H9 (cell line): ENCODE measurements around the gene LNX2. TPM values are rescaled to one million over a fixed set of nuclear protein-coding genes. Genes with fewer than 3 reads are reported as not detected.

Source experiments
- DNase-seq: peaks from one replicate; pipeline ENCODE4 v3.0.0-alpha.2; 2017
- H2AFZ ChIP-seq: one replicate; pipeline ENCODE4 v1.6.1; 2013; ENCODE audit warnings: mild to moderate bottlenecking, low read length, control low read depth, moderate library complexity
- H2AK5ac ChIP-seq: 2 replicates; pipeline ENCODE4 v1.6.1; 2013; ENCODE audit warnings: low read length, control low read depth, mixed read lengths; ENCODE audit not compliant: insufficient read length
- H2BK120ac ChIP-seq: one replicate; pipeline ENCODE4 v1.6.1; 2013; ENCODE audit warnings: low read depth, mild to moderate bottlenecking, low read length, control low read depth, inconsistent platforms; ENCODE audit not compliant: poor library complexity, severe bottlenecking
- H2BK12ac ChIP-seq: 2 replicates; pipeline ENCODE4 v1.6.1; 2013; ENCODE audit warnings: low read length, control low read depth, mixed read lengths, low read depth; ENCODE audit not compliant: insufficient read length
- H2BK15ac ChIP-seq: 2 replicates; pipeline ENCODE4 v1.6.1; 2013; ENCODE audit warnings: low read depth, low read length, control low read depth
- H2BK20ac ChIP-seq: one replicate; pipeline ENCODE4 v1.6.1; 2013; ENCODE audit warnings: low read depth, mild to moderate bottlenecking, low read length, control low read depth, inconsistent platforms; ENCODE audit not compliant: poor library complexity, severe bottlenecking
- H2BK5ac ChIP-seq: 2 replicates; pipeline ENCODE4 v1.6.1; 2013; ENCODE audit warnings: low read length, control low read depth, mixed read lengths; ENCODE audit not compliant: insufficient read length
- H3K14ac ChIP-seq: 2 replicates; pipeline ENCODE4 v1.6.1; 2013; ENCODE audit warnings: low read length, control low read depth; ENCODE audit not compliant: insufficient read depth
- H3K18ac ChIP-seq: 2 replicates; pipeline ENCODE4 v1.6.1; 2013; ENCODE audit warnings: low read depth, mild to moderate bottlenecking, mixed read lengths, low read length, control low read depth; ENCODE audit not compliant: insufficient read length
- H3K23ac ChIP-seq: 2 replicates; pipeline ENCODE4 v1.6.1; 2013; ENCODE audit warnings: low read length, control low read depth, mixed read lengths, low read depth; ENCODE audit not compliant: insufficient read length
- H3K23me2 ChIP-seq: 2 replicates; pipeline ENCODE4 v1.6.1; 2013; ENCODE audit warnings: low read depth, mild to moderate bottlenecking, mixed read lengths, low read length, control low read depth; ENCODE audit not compliant: insufficient read length, poor library complexity, severe bottlenecking
- H3K27ac ChIP-seq: 2 replicates; pipeline ENCODE4 v1.5.1; 2013; ENCODE audit warnings: low read length, control low read depth, mixed read lengths, low read depth; ENCODE audit not compliant: insufficient read length
- H3K27me3 ChIP-seq: 2 replicates; pipeline ENCODE4 v1.6.1; 2013; ENCODE audit warnings: low read length, control low read depth, inconsistent platforms; ENCODE audit not compliant: insufficient read depth
- H3K4ac ChIP-seq: 2 replicates; pipeline ENCODE4 v1.6.1; 2013; ENCODE audit warnings: low read depth, mild to moderate bottlenecking, control low read depth, inconsistent platforms, low read length, moderate library complexity
- H3K4me1 ChIP-seq: 2 replicates; pipeline ENCODE4 v1.6.1; 2013; ENCODE audit warnings: low read length, control low read depth, inconsistent platforms; ENCODE audit not compliant: insufficient read depth
- H3K4me2 ChIP-seq: 2 replicates; pipeline ENCODE4 v1.6.1; 2013; ENCODE audit warnings: low read length, control low read depth, mixed read lengths; ENCODE audit not compliant: insufficient read length, insufficient read depth
- H3K56ac ChIP-seq: 2 replicates; pipeline ENCODE4 v1.6.1; 2013; ENCODE audit warnings: low read depth, mild to moderate bottlenecking, mixed read lengths, low read length, control low read depth; ENCODE audit not compliant: insufficient read length
- H3K79me1 ChIP-seq: 2 replicates; pipeline ENCODE4 v1.6.1; 2013; ENCODE audit warnings: low read depth, mild to moderate bottlenecking, moderate library complexity, low read length, control low read depth, inconsistent platforms; ENCODE audit not compliant: insufficient read depth, poor library complexity, severe bottlenecking
- H3K79me2 ChIP-seq: 2 replicates; pipeline ENCODE4 v1.6.1; 2013; ENCODE audit warnings: low read length, control low read depth, inconsistent platforms; ENCODE audit not compliant: insufficient read depth
- H3K9ac ChIP-seq: 2 replicates; pipeline ENCODE4 v1.6.1; 2013; ENCODE audit warnings: low read length, control low read depth, mixed read lengths; ENCODE audit not compliant: insufficient read length; ENCODE audit errors: extremely low read depth
- H3K9me3 ChIP-seq: one replicate; pipeline ENCODE4 v1.6.1; 2013; ENCODE audit warnings: low read depth, low read length, inconsistent platforms; ENCODE audit not compliant: control insufficient read depth
- H3T11ph ChIP-seq: one replicate; pipeline ENCODE4 v1.6.1; 2013; ENCODE audit warnings: mild to moderate bottlenecking, low read length, control low read depth, inconsistent platforms
- H4K20me1 ChIP-seq: one replicate; pipeline ENCODE4 v1.6.1; 2013; ENCODE audit not compliant: control insufficient read depth, insufficient read length, insufficient read depth
- H4K5ac ChIP-seq: 2 replicates; pipeline ENCODE4 v1.6.1; 2013; ENCODE audit warnings: low read depth, mild to moderate bottlenecking, mixed read lengths, low read length, control low read depth; ENCODE audit not compliant: insufficient read length
- H4K8ac ChIP-seq: replicated peaks from 2 replicates; pipeline ENCODE4 v1.6.1; 2013; ENCODE audit warnings: low read length, control low read depth, mixed read lengths, low read depth; ENCODE audit not compliant: insufficient read length
- H4K91ac ChIP-seq: 2 replicates; pipeline ENCODE4 v1.6.1; 2013; ENCODE audit warnings: low read depth, mild to moderate bottlenecking, moderate library complexity, mixed read lengths, low read length, control low read depth; ENCODE audit not compliant: insufficient read length
- H3K27ac Mint-ChIP-seq, 3 experiments: 2 replicates in 2 of 3; 3 replicates in 1 of 3; pipeline ENCODE4 v1.8.0; 2020 to 2021; ENCODE audit warnings: mixed read lengths in 3 of 3, mild to moderate bottlenecking in 1 of 3, moderate library complexity in 1 of 3
- H3K27me3 Mint-ChIP-seq: 2 replicates; pipeline ENCODE4 v1.8.0; 2021; ENCODE audit warnings: low read depth, mild to moderate bottlenecking, moderate library complexity, mixed read lengths
- H3K36me3 Mint-ChIP-seq, 3 experiments: 2 replicates in 2 of 3; 3 replicates in 1 of 3; pipeline ENCODE4 v1.8.0; 2020 to 2021; ENCODE audit warnings: low read depth in 3 of 3, mixed read lengths in 3 of 3; ENCODE audit not compliant: insufficient read depth in 1 of 3
- H3K4me1 Mint-ChIP-seq, 2 experiments: 2 replicates each; pipeline ENCODE4 v1.8.0; 2020; ENCODE audit warnings: mixed read lengths in 2 of 2
- H3K4me3 Mint-ChIP-seq, 2 experiments: 2 replicates in 1 of 2; 3 replicates in 1 of 2; pipeline ENCODE4 v1.8.0; 2020 to 2021; ENCODE audit warnings: mild to moderate bottlenecking in 2 of 2, mixed read lengths in 2 of 2, moderate library complexity in 1 of 2
- H3K9me3 Mint-ChIP-seq, 2 experiments: 2 replicates in 1 of 2; 3 replicates in 1 of 2; pipeline ENCODE4 v1.8.0; 2020; ENCODE audit warnings: mild to moderate bottlenecking in 2 of 2, mixed read lengths in 2 of 2, moderate library complexity in 1 of 2
- total RNA-seq: library from RNA; stranded (reverse); gene quantifications from 2 replicates; pipeline ENCODE4 v1.2.1, GENCODE V29; 2021
- TF ChIP-seq, protein P1 (sequence below): fragments of 200-600 bp; sonication (generic); conservative IDR thresholded peaks from 3 replicates; pipeline ENCODE4 v1.8.0; 2021; ENCODE audit warnings: antibody characterized with exemption, mild to moderate bottlenecking

LNX2 gene
- total RNA-seq, 1 experiment from 2014 or later: 12.4 TPM

DNA sequence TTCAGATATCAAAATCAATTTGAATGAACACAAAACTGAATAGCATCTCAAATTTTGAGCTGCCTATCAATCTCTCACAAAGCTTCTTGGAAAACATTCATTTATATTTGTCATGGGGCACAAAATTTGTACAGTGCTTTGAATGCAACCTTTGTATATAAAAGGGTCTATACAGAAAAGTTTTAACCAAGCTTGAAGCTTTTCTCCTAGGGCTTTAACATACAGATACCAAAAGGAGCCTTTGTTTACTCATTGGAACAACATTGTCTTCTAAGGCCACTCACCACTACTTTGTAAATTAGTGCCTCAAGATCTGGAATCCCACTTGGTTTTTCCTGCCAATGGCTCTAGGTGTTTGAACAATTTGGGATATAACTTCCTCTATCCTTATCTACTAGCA is 21.2 kb downstream of the LNX2 start:
- H4K20me1 ChIP-seq: no peaks in the 10 kb centered on the region

More for the DNA sequence above, 21.2 kb downstream of the LNX2 start:
- Histone ChIP-seq H3K14ac (no peak overlapping the region), H4K5ac (no peak overlapping the region), H3K4me1 (peaks cover 5% of the 10 kb centered on the region; the same call in 1 of the 2 replicates), H3K23ac (no peak overlapping the region), H2BK15ac (no peak overlapping the region), H4K8ac (no peak overlapping the region), H2BK20ac (no peak overlapping the region), H3K23me2 (no peaks in the 10 kb centered on the region), H2AK5ac (no peak overlapping the region), H2BK12ac (no peak overlapping the region), H3K56ac (no peak overlapping the region), H3K9me3 (no peaks in the 10 kb centered on the region), H3K18ac (no peak overlapping the region), H3K79me2 (peaks cover 4% of the 10 kb centered on the region; the same call in 1 of the 2 replicates), H2AFZ (no peak overlapping the region), H2BK120ac (no peak overlapping the region), H3K4ac (no peak overlapping the region), H3K27ac (no peak overlapping the region), H4K91ac (no peak overlapping the region), H3K9ac (no peak overlapping the region), H3K27me3 (no peaks in the 10 kb centered on the region), H3K79me1 (peaks cover 6% of the 10 kb centered on the region), H3K4me2 (no peak overlapping the region), H2BK5ac (no peak overlapping the region), H3T11ph (no peak overlapping the region)
- Mint-ChIP-seq H3K4me1 (peaks cover 24 to 28% of the 10 kb centered on the region in 2 experiments), H3K9me3 (no peaks in the 10 kb centered on the region), H3K36me3 (no peaks in the 10 kb centered on the region), H3K27ac (no peak overlapping the region), H3K27me3 (no peaks in the 10 kb centered on the region), H3K4me3 (no peak overlapping the region)
- TF ChIP-seq, protein P1, sequence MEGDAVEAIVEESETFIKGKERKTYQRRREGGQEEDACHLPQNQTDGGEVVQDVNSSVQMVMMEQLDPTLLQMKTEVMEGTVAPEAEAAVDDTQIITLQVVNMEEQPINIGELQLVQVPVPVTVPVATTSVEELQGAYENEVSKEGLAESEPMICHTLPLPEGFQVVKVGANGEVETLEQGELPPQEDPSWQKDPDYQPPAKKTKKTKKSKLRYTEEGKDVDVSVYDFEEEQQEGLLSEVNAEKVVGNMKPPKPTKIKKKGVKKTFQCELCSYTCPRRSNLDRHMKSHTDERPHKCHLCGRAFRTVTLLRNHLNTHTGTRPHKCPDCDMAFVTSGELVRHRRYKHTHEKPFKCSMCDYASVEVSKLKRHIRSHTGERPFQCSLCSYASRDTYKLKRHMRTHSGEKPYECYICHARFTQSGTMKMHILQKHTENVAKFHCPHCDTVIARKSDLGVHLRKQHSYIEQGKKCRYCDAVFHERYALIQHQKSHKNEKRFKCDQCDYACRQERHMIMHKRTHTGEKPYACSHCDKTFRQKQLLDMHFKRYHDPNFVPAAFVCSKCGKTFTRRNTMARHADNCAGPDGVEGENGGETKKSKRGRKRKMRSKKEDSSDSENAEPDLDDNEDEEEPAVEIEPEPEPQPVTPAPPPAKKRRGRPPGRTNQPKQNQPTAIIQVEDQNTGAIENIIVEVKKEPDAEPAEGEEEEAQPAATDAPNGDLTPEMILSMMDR: no peak
- DNase-seq: no peak
